SK-N-MC (cell line): Measurements from ENCODE around the gene TRPM2.

Experiments used
- EZH2 ChIP-seq: fragments of 200-600 bp; sonication (generic); IDR thresholded peaks from one replicate; pipeline ENCODE4 v1.6.1; 2017; ENCODE audit warnings: antibody characterized with exemption
- POLR2AphosphoS5 ChIP-seq: IDR thresholded peaks from 2 replicates; pipeline ENCODE4 v1.6.1; 2012; ENCODE audit warnings: mild to moderate bottlenecking, low read depth, low read length, borderline replicate concordance

DNA sequence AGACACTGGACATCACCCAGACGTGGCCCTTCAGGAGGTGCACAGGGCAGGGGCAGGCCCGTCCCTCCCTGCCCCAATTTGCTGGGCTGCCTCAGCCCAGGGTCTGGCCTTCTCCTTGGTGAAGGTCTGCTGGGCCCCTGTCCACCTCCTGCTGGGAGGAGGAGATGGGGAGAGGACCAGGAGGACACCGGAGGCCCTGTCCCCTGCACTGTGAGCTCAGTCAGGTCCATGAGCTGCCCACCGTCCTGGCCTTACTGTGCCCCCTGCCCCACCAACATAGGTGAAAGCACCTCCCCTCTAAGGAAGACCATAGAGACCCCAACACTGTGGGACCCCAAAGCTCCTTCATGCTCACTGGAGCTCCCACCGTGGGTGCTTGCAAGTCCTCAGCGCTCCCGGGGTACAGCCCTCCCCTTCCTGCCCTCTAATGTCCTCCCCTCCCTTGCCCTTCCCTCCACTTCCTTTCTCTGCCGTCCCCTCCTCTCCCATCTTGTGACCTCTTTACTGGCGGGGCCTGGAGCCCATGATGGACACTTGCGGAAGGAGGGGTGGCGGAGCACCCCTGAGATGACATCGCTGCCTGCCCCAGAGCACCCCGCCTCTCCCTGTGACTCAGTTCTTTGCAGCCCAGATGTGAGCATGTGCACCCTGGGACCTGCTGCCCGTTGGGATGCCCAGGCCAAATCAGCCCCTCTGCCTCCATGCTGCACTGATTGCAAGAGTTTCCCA lies 106.5 kb downstream of the TRPM2 start:
- TF ChIP-seq POLR2AphosphoS5 (no peak), EZH2 (no peak)
